GM12878 (cell line): ENCODE measurements around the gene MAFG. TPM values are rescaled to one million over a fixed set of nuclear protein-coding genes. Genes with fewer than 3 reads are reported as not detected.

Experiments used
- ATAC-seq: fragments of 200-7000 bp; cut with Tn5 transposase; 3 replicates; pipeline ENCODE4 v1.9.1; 2020; ENCODE audit warnings: mild to moderate bottlenecking, moderate library complexity
- BruUV-seq: library from RNA; stranded (reverse); fragments of 400-500 nt; replicated peaks from 2 replicates; lab custom pipeline; 2021; lab: Mats Ljungman, UMichigan
- CTCF ChIA-PET: fragments of 300-600 bp; sonication (Branson Sonifier 250); formaldehyde crosslinking; extraction: SDS; loops from one replicate; lab custom pipeline; 2021; ENCODE audit warnings: inconsistent platforms; lab: Yijun Ruan, JAX
- POLR2A ChIA-PET: fragments of 350-600 bp; formaldehyde crosslinking; extraction: SDS; loops from one replicate; lab custom pipeline; 2021; ENCODE audit warnings: inconsistent platforms; lab: Charles Lee
- RAD21 ChIA-PET: fragments of 300-600 bp; sonication (Branson Sonifier 250); formaldehyde crosslinking; loops from one replicate; lab custom pipeline; 2023; ENCODE audit warnings: antibody characterized with exemption; ENCODE audit not compliant: unreplicated experiment; lab: Charles Lee
- SMC1A ChIA-PET: fragments of 300-600 bp; sonication (Branson Sonifier 250); formaldehyde crosslinking; loops from one replicate; lab custom pipeline; 2023; ENCODE audit not compliant: unreplicated experiment, uncharacterized antibody; lab: Charles Lee
- DNase-seq: peaks from one replicate; pipeline ENCODE4 v3.0.0-alpha.2; 2011; ENCODE audit warnings: low read depth, low spot score
- FAIRE-seq: peaks from 3 replicates; lab custom pipeline; 2011; peaks lifted over from hg19 to GRCh38; lab: Jason Lieb, UNC
- H2AFZ ChIP-seq: 2 replicates; pipeline ENCODE4 v1.6.0; 2011; ENCODE audit warnings: low read depth, low read length, control low read depth; ENCODE audit not compliant: control insufficient read depth
- H3K27ac ChIP-seq: 2 replicates; pipeline ENCODE4 v1.5.1; 2011; ENCODE audit warnings: control low read depth; ENCODE audit not compliant: control insufficient read depth, insufficient read depth
- H3K27me3 ChIP-seq, 2 experiments: replicated peaks in 1 of 2; 2 replicates each; pipeline versions ENCODE4 v1.6.0 to v1.6.1; 2011; ENCODE audit warnings: low read length in 1 of 2; ENCODE audit not compliant: control insufficient read depth in 2 of 2, insufficient read depth in 2 of 2
- H3K36me3 ChIP-seq, 2 experiments: 2 replicates each; pipeline ENCODE4 v1.5.1; 2011; ENCODE audit warnings: low read length in 1 of 2; ENCODE audit not compliant: control insufficient read depth in 2 of 2, insufficient read depth in 2 of 2
- H3K4me1 ChIP-seq: 2 replicates; pipeline ENCODE4 v1.6.1; 2011; ENCODE audit warnings: mild to moderate bottlenecking, low read length, moderate library complexity, mixed read lengths; ENCODE audit not compliant: control insufficient read depth, insufficient read depth
- H3K4me2 ChIP-seq: 2 replicates; pipeline ENCODE4 v1.6.0; 2011; ENCODE audit warnings: control low read depth; ENCODE audit not compliant: control insufficient read depth, insufficient read depth
- H3K4me3 ChIP-seq: fragments of 200-600 bp; sonication (generic); 2 replicates; pipeline ENCODE4 v1.5.1; 2016
- H3K79me2 ChIP-seq: 2 replicates; pipeline ENCODE4 v1.6.0; 2011; ENCODE audit warnings: low read length; ENCODE audit not compliant: control insufficient read depth, insufficient read depth
- H3K9ac ChIP-seq: 2 replicates; pipeline ENCODE4 v1.8.0; 2011; ENCODE audit warnings: low read length, control low read depth, mixed read lengths; ENCODE audit not compliant: control insufficient read depth, insufficient read depth
- H3K9me3 ChIP-seq: replicated peaks from 3 replicates; pipeline ENCODE4 v1.5.1; 2011; ENCODE audit warnings: mild to moderate bottlenecking, low read length; ENCODE audit not compliant: control insufficient read depth, insufficient read depth
- H4K20me1 ChIP-seq: 2 replicates; pipeline ENCODE4 v1.6.0; 2011; ENCODE audit not compliant: control insufficient read depth, insufficient read depth
- BRCA1 ChIP-seq: IDR thresholded peaks from 2 replicates; pipeline ENCODE4 v1.6.1; 2011; ENCODE audit warnings: low read depth, low read length, improper control_type of control experiment
- CBX3 ChIP-seq: fragments of 200-600 bp; sonication (generic); IDR thresholded peaks from 2 replicates; pipeline ENCODE4 v1.6.1; 2016; ENCODE audit warnings: low read depth, borderline replicate concordance
- ETV6 ChIP-seq, 2 experiments: fragments of 450-650 bp in 1 of 2; IDR thresholded peaks in 1 of 2; conservative IDR thresholded peaks in 1 of 2; 2 replicates each; pipeline ENCODE4 v1.6.1; 2014; ENCODE audit warnings: antibody characterized with exemption in 1 of 2, borderline replicate concordance in 1 of 2, low read depth in 1 of 2, mild to moderate bottlenecking in 1 of 2, moderate library complexity in 1 of 2
- FOXM1 ChIP-seq: IDR thresholded peaks from 2 replicates; pipeline ENCODE4 v1.6.1; 2012; ENCODE audit warnings: low read depth, mild to moderate bottlenecking, inconsistent platforms, low read length, moderate library complexity
- GATAD2B ChIP-seq: fragments of 450-650 bp; conservative IDR thresholded peaks from 2 replicates; pipeline ENCODE4 v1.6.1; 2017; ENCODE audit warnings: low read depth, mild to moderate bottlenecking, moderate library complexity
- IRF3 ChIP-seq: fragments of 450-650 bp; IDR thresholded peaks from 2 replicates; pipeline ENCODE4 v1.6.1; 2014; ENCODE audit warnings: mild to moderate bottlenecking
- MEF2A ChIP-seq: IDR thresholded peaks from 2 replicates; pipeline ENCODE4 v1.6.1; 2011; ENCODE audit warnings: low read depth, mild to moderate bottlenecking, low read length, moderate library complexity; ENCODE audit not compliant: insufficient read depth
- NR2F1 ChIP-seq: fragments of 450-650 bp; conservative IDR thresholded peaks from 2 replicates; pipeline ENCODE4 v1.6.1; 2017; ENCODE audit warnings: mild to moderate bottlenecking
- POLR2AphosphoS5 ChIP-seq: IDR thresholded peaks from 2 replicates; pipeline ENCODE4 v1.6.1; 2011; ENCODE audit warnings: mild to moderate bottlenecking, low read length, inconsistent platforms
- RB1 ChIP-seq: fragments of 450-650 bp; formaldehyde crosslinking; IDR thresholded peaks from 2 replicates; pipeline ENCODE4 v1.6.1; 2017; ENCODE audit warnings: mild to moderate bottlenecking, borderline replicate concordance
- SKIL ChIP-seq: fragments of 450-650 bp; IDR thresholded peaks from 2 replicates; pipeline ENCODE4 v1.6.1; 2017; ENCODE audit warnings: mild to moderate bottlenecking, low read depth, inconsistent platforms; ENCODE audit not compliant: poor library complexity, severe bottlenecking
- SMAD5 ChIP-seq: IDR thresholded peaks from 2 replicates; pipeline ENCODE4 v1.6.1; 2016; ENCODE audit warnings: antibody characterized with exemption, low read depth
- STAT1 ChIP-seq: fragments of 450-650 bp; conservative IDR thresholded peaks from 2 replicates; pipeline ENCODE4 v1.6.1; 2014; ENCODE audit warnings: antibody characterized with exemption, mild to moderate bottlenecking
- ZBTB40 ChIP-seq: fragments of 450-650 bp; IDR thresholded peaks from 2 replicates; pipeline ENCODE4 v1.6.1; 2016; ENCODE audit warnings: mild to moderate bottlenecking, moderate library complexity, borderline replicate concordance
- WGBS: methylation state at CpG from one replicate; pipeline ENCODE4 v1.1.6; 2016; ENCODE audit warnings: low lambda C conversion rate; ENCODE audit not compliant: insufficient replicate concordance, insufficient coverage; ENCODE audit errors: missing lambda C conversion rate; 5-methylcytosine and 5-hydroxymethylcytosine counted together
- in situ Hi-C: fragments of 300-500 bp; cut with MboI; formaldehyde crosslinking; loops from 9 replicates; pipeline ENCODE4 v1.14.3; 2018; ENCODE audit warnings: mixed read lengths
- intact Hi-C: fragments of 100-400 bp; cut with micrococcal nuclease; formaldehyde crosslinking; loops from one replicate; pipeline ENCODE4 v1.14.2; 2022; ENCODE audit not compliant: unreplicated experiment
- polyA plus RNA-seq, 11 experiments: library from polyadenylated mRNA; depleted of rRNA in 4 of 11; unstranded in 6 of 11; stranded (reverse) in 5 of 11; fragments of >200 nt; fragmentation: Nextera tagmentation in 4 of 11; fragmentation: Illumina TruSeq in 1 of 11; extraction: Ambion mirVana in 4 of 11; extraction: Trizol in 1 of 11; gene quantifications; 1 replicate in 1 of 11; 2 replicates in 10 of 11; pipeline versions ENCODE4 v1.2.1 to v1.2.3, GENCODE V29; 2011 to 2016; ENCODE audit warnings: inconsistent platforms in 2 of 11, missing spikeins in 2 of 11, low read depth in 1 of 11
- total RNA-seq, 4 experiments: library from RNA; depleted of rRNA in 3 of 4; stranded (reverse); fragments of >200 nt in 3 of 4; fragmentation: Illumina TruSeq in 1 of 4; extraction: Trizol in 1 of 4; gene quantifications; 2 replicates each; pipeline versions ENCODE4 v1.2.1 to v1.2.3, GENCODE V29; 2013 to 2021

The MAFG gene
- total and polyA plus RNA-seq, 10 of the 15 experiments (the other 5 are each of a cell fraction or from before 2014, with no cell fraction given): 0.48 to 20.1 (median 7.6) TPM

GRCh38 chr17:81939218-81939617 lies 11.7 kb upstream of the MAFG start (continued):
- TF ChIP-seq ZBTB40 (no peak), BRCA1 (no peak), POLR2AphosphoS5 (no peak), IRF3 (no peak), NR2F1 (no peak), FOXM1 (no peak), CBX3 (no peak)
- TF ChIP-seq, all 136 proteins: peak for 0

GRCh38 chr17:81935709-81936084 lies 8.2 kb upstream of the MAFG start:
- SMC1A ChIA-PET: interaction anchor here (1.3 kb wide), 1 partner anchor 200 kb away, joined by 3 read pairs; no protein-coding TSS in a partner anchor
- Histone ChIP-seq H3K4me3 (peak overlapping the region; percentile 95), H3K27me3 (no peaks in the 10 kb centered on the region), H3K9ac (no peak overlapping the region; the same call in 1 of the 2 replicates), H3K9me3 (no peaks in the 10 kb centered on the region), H4K20me1 (no peaks in the 10 kb centered on the region), H3K79me2 (peaks cover 10% of the 10 kb centered on the region), H3K4me2 (peak overlapping the region; percentile 61; the same call in 1 of the 2 replicates), H3K36me3 (peaks cover 0 to 2% of the 10 kb centered on the region in 2 experiments; a peak in 1 of 4 replicates), H3K4me1 (peaks cover 7% of the 10 kb centered on the region; the same call in 1 of the 2 replicates), H3K27ac (no peak overlapping the region), H2AFZ (no peak overlapping the region)
- POLR2A ChIA-PET: no interaction called here
- CTCF ChIA-PET: interaction anchor here (1.2 to 1.4 kb wide), 2 partner anchors 8 to 66 kb away, joined by 5 read pairs; partner anchors contain the start of gene MAFG
- FAIRE-seq (no peak), ATAC-seq (no peak), DNase-seq (no peak)
- TF ChIP-seq SMAD5: no peak
- no peak for TF ChIP-seq SKIL
- TF ChIP-seq MEF2A: no peak
- no peak for TF ChIP-seq GATAD2B
- TF ChIP-seq STAT1: no peak
- no peak for TF ChIP-seq ETV6 (conservative IDR thresholded peaks at IDR 0.05 in 1 of 2, IDR thresholded peaks at IDR 0.05 in 1 of 2; ENCODE audit: borderline replicate concordance in 1 of 2, low read depth in 1 of 2)
- TF ChIP-seq RB1: no peak
- 67% methylated on average over 6 of the region's 6 CpGs for WGBS
- in situ Hi-C loops (no loop called here), intact Hi-C loops (no loop called here)
- RAD21 ChIA-PET: no interaction called here
- no TSS peak for BruUV-seq
